AG09319 (cell line): ENCODE measurements around the gene MPPED2.

Experiments
- DNase-seq: peaks from one replicate; pipeline ENCODE4 v3.0.0-alpha.2; 2010; ENCODE audit warnings: low read depth; ENCODE audit errors: extremely low read depth
- CTCF ChIP-seq: IDR thresholded peaks from 2 replicates; pipeline ENCODE4 v1.5.1; 2011; ENCODE audit warnings: low read depth, mild to moderate bottlenecking, inconsistent platforms, low read length, moderate library complexity

MPPED2 gene

GRCh38 chr11:30533445-30533947, 52.7 kb downstream of the MPPED2 start:
- no peak for DNase-seq
- TF ChIP-seq CTCF = no peak

- DNase-seq = no peak
- no peak for TF ChIP-seq CTCF
Measured at GRCh38 chr11:30527566-30527965, 58.6 kb downstream of the MPPED2 start.

GRCh38 chr11:30526558-30526957, 59.6 kb downstream of the MPPED2 start:
- TF ChIP-seq CTCF = no peak
- no peak for DNase-seq

GRCh38 chr11:30522536-30523243, 63.5 kb downstream of the MPPED2 start:
- TF ChIP-seq CTCF = no peak
- no peak for DNase-seq

GRCh38 chr11:30521297-30522071, 64.7 kb downstream of the MPPED2 start:
- TF ChIP-seq CTCF = no peak
- no peak for DNase-seq

GRCh38 chr11:30513087-30513486, 73.1 kb downstream of the MPPED2 start:
- DNase-seq = no peak
- no peak for TF ChIP-seq CTCF

GRCh38 chr11:30511408-30511807, 74.7 kb downstream of the MPPED2 start:
- DNase-seq = no peak
- no peak for TF ChIP-seq CTCF
